NCI-H2029 treated with DMSO at 0.1 percent for 48 hours (cell line): ENCODE measurements around the gene KIF20B.

Experiments
- DNase-seq: peaks from one replicate; lab custom pipeline; 2025; lab: John Stamatoyannopoulos, UW

The KIF20B gene

GRCh38 chr10:89701242-89702120, at the start of gene KIF20B:
Gene KIF20B, plus strand, starts transcription at chr10:89701590. Its CDS starts 3,705 bp downstream, at chr10:89705295.
- DNase-seq, result peak; percentile 34

- DNase-seq, result no peak
Measured at GRCh38 chr10:89651916-89652573, 49.3 kb upstream of the KIF20B start.

- no peak for DNase-seq
Measured at GRCh38 chr10:89652806-89653370, 48.5 kb upstream of the KIF20B start.

- no peak for DNase-seq
Measured at GRCh38 chr10:89653410-89653869, 48.0 kb upstream of the KIF20B start.

- no peak for DNase-seq
Measured at GRCh38 chr10:89655722-89656121, 45.7 kb upstream of the KIF20B start.

- no peak for DNase-seq
Measured at GRCh38 chr10:89657302-89657701, 44.1 kb upstream of the KIF20B start.

GRCh38 chr10:89659143-89660131, 42.0 kb upstream of the KIF20B start:
- no peak for DNase-seq

GRCh38 chr10:89662596-89662995, 38.8 kb upstream of the KIF20B start:
- no peak for DNase-seq

- DNase-seq, result no peak
Measured at GRCh38 chr10:89663144-89663543, 38.2 kb upstream of the KIF20B start.

GRCh38 chr10:89664203-89664602, 37.2 kb upstream of the KIF20B start:
- no peak for DNase-seq

- DNase-seq, result no peak
Measured at GRCh38 chr10:89665302-89665701, 36.1 kb upstream of the KIF20B start.

GRCh38 chr10:89666138-89666537, 35.3 kb upstream of the KIF20B start:
- no peak for DNase-seq

- DNase-seq, result no peak
Measured at GRCh38 chr10:89668386-89669071, 32.9 kb upstream of the KIF20B start.

GRCh38 chr10:89669985-89670384, 31.4 kb upstream of the KIF20B start:
- DNase-seq, result no peak

- no peak for DNase-seq
Measured at GRCh38 chr10:89670926-89671325, 30.5 kb upstream of the KIF20B start.

- DNase-seq, result no peak
Measured at GRCh38 chr10:89677341-89677740, 24.0 kb upstream of the KIF20B start.

- no peak for DNase-seq
Measured at GRCh38 chr10:89679986-89680385, 21.4 kb upstream of the KIF20B start.

GRCh38 chr10:89683883-89684282, 17.5 kb upstream of the KIF20B start:
- DNase-seq, result no peak

GRCh38 chr10:89684604-89685003, 16.8 kb upstream of the KIF20B start:
- no peak for DNase-seq

GRCh38 chr10:89685936-89686335, 15.5 kb upstream of the KIF20B start:
- DNase-seq, result no peak

GRCh38 chr10:89690027-89690426, 11.4 kb upstream of the KIF20B start:
- DNase-seq, result no peak
